Measurements from ENCODE around the gene NISCH. TPM values are rescaled to one million over a fixed set of nuclear protein-coding genes. Genes with fewer than 3 reads are reported as not detected.

NISCH gene
- total and polyA plus RNA-seq, 2 donors (not counting 3 experiments of a cell fraction or from before 2014, with no cell fraction given) = 156 to 178 TPM

GRCh38 chr3:52529376-52530333, 74.3 kb downstream of the NISCH start:
- dilution Hi-C loops (cut with MboI; ENCODE audit: extremely low pct_ligation_motif_present, low sequenced_read_pairs) = no loop called here
- peak overlapping the region; percentile 54 for H3K27ac ChIP-seq (ENCODE audit: insufficient read depth, low read depth, low read length)
- ChIA-PET POLR2A (no interaction called here), CTCF (no interaction called here)
- no peaks in the 10 kb centered on the region for H3K9me3 ChIP-seq (replicated peaks; ENCODE audit: control insufficient read depth, insufficient read depth, low read length)
- H3K27me3 ChIP-seq (ENCODE audit: control insufficient read depth in 2 of 2, insufficient read depth in 2 of 2, low read length in 2 of 2) = no peaks in the 10 kb centered on the region
- no peak overlapping the region for H3K4me2 ChIP-seq (ENCODE audit: insufficient read depth, low read length)
- H3K9me1 ChIP-seq (replicated peaks; ENCODE audit: control insufficient read depth, extremely low read depth, insufficient read depth, low read length) = no peaks in the 10 kb centered on the region
- intact Hi-C loops (cut with micrococcal nuclease) = no loop called here
- FAIRE-seq (no peak), DNase-seq (ENCODE audit: low read depth, low spot score) (peak; percentile 53)
- H3K9ac ChIP-seq (replicated peaks; ENCODE audit: extremely low read depth, insufficient read depth, low read length) = no peak overlapping the region
- no peaks in the 10 kb centered on the region for H4K20me1 ChIP-seq (replicated peaks; ENCODE audit: control insufficient read depth, extremely low read depth, insufficient read depth, low read length)
- peaks cover 41% of the 10 kb centered on the region for H3K79me2 ChIP-seq (ENCODE audit: control insufficient read depth, insufficient read depth, low read length)
- BruUV-seq (replicated peaks) = no TSS peak
- H3K36me3 ChIP-seq (ENCODE audit: control insufficient read depth in 2 of 2, extremely low read depth in 1 of 2, insufficient read depth in 2 of 2, low read length in 2 of 2) = peaks cover 2 to 27% of the 10 kb centered on the region in 2 experiments
- H3K4me3 ChIP-seq (replicated peaks in 1 of 3; ENCODE audit: insufficient read depth in 1 of 3, low read depth in 1 of 3, low read length in 3 of 3) = no peak overlapping the region
- peaks cover 37% of the 10 kb centered on the region for H3K4me1 ChIP-seq (ENCODE audit: control insufficient read depth, extremely low read depth, insufficient read depth, low read length)
- H2AFZ ChIP-seq (ENCODE audit: low read depth, low read length) = no peak overlapping the region
- TF ChIP-seq JUN (IDR thresholded peaks at IDR 0.05; ENCODE audit: borderline replicate concordance, insufficient read depth, insufficient read length, low read depth) = no peak
- TF ChIP-seq, protein P1, sequence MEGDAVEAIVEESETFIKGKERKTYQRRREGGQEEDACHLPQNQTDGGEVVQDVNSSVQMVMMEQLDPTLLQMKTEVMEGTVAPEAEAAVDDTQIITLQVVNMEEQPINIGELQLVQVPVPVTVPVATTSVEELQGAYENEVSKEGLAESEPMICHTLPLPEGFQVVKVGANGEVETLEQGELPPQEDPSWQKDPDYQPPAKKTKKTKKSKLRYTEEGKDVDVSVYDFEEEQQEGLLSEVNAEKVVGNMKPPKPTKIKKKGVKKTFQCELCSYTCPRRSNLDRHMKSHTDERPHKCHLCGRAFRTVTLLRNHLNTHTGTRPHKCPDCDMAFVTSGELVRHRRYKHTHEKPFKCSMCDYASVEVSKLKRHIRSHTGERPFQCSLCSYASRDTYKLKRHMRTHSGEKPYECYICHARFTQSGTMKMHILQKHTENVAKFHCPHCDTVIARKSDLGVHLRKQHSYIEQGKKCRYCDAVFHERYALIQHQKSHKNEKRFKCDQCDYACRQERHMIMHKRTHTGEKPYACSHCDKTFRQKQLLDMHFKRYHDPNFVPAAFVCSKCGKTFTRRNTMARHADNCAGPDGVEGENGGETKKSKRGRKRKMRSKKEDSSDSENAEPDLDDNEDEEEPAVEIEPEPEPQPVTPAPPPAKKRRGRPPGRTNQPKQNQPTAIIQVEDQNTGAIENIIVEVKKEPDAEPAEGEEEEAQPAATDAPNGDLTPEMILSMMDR (IDR thresholded peaks at IDR 0.05; ENCODE audit: extremely low read depth in 1 of 2, insufficient read depth in 1 of 2, low read depth in 1 of 2, low read length in 2 of 2) = no peak
- TF ChIP-seq FOS (IDR thresholded peaks at IDR 0.05; ENCODE audit: borderline replicate concordance, insufficient read depth, low read length) = no peak
- TF ChIP-seq POLR2AphosphoS5 (IDR thresholded peaks at IDR 0.05; ENCODE audit: insufficient read depth, low read depth, low read length) = no peak
- TF ChIP-seq POLR2A (IDR thresholded peaks at IDR 0.05; ENCODE audit: low read depth, low read length) = peak; percentile 55
- TF ChIP-seq, protein P2, sequence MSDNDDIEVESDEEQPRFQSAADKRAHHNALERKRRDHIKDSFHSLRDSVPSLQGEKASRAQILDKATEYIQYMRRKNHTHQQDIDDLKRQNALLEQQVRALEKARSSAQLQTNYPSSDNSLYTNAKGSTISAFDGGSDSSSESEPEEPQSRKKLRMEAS (IDR thresholded peaks at IDR 0.05; ENCODE audit: insufficient read depth, insufficient read length) = no peak
- TF ChIP-seq EZH2 (IDR thresholded peaks at IDR 0.05; ENCODE audit: borderline replicate concordance, low read depth, low read length, severe bottlenecking) = no peak
- no peak for TF ChIP-seq GATA2 (IDR thresholded peaks at IDR 0.05; ENCODE audit: insufficient read depth, insufficient read length, low read depth, low read length)

Measured in endothelial cell of umbilical vein (primary cell).